ENCODE measurements around the gene ENTPD5.
"Not testable (repeated sequence)": the region's sequence is repeated elsewhere in the genome, so short reads cannot be mapped to it uniquely, and the experiment has no call there.

ENTPD5 gene

GRCh38 chr14:73998726-73999125, 20.4 kb downstream of the ENTPD5 start:
- DNase-seq: no peak

- no peak for DNase-seq
These were observed 21.1 kb downstream of the ENTPD5 start for GRCh38 chr14:73997944-73998447.

- no peak for DNase-seq
These were observed 21.8 kb downstream of the ENTPD5 start for GRCh38 chr14:73997108-73997943.

GRCh38 chr14:73996731-73997107, 22.4 kb downstream of the ENTPD5 start:
- DNase-seq: no peak

GRCh38 chr14:73995977-73996378, 23.1 kb downstream of the ENTPD5 start:
- no peak for DNase-seq

- not testable (repeated sequence) for DNase-seq
These were observed 24.2 kb downstream of the ENTPD5 start for GRCh38 chr14:73994926-73995325.

- DNase-seq: no peak
These were observed 28.0 kb downstream of the ENTPD5 start for GRCh38 chr14:73991092-73991491.

GRCh38 chr14:73988656-73989055, 30.4 kb downstream of the ENTPD5 start:
- not testable (repeated sequence) for DNase-seq

GRCh38 chr14:73988065-73988464, 31.0 kb downstream of the ENTPD5 start:
- DNase-seq: no peak

- DNase-seq: no peak
These were observed 41.2 kb downstream of the ENTPD5 start for GRCh38 chr14:73977896-73978295.

- no peak for DNase-seq
These were observed 43.0 kb downstream of the ENTPD5 start for GRCh38 chr14:73976125-73976524.

GRCh38 chr14:73973497-73973896, 45.6 kb downstream of the ENTPD5 start:
- no peak for DNase-seq

- no peak for DNase-seq
These were observed 50.2 kb downstream of the ENTPD5 start for GRCh38 chr14:73968885-73969284.

GRCh38 chr14:73965216-73965615, 53.9 kb downstream of the ENTPD5 start:
- no peak for DNase-seq

- DNase-seq: no peak
These were observed 57.9 kb downstream of the ENTPD5 start for GRCh38 chr14:73961192-73961591.

GRCh38 chr14:73958591-73958990, 60.5 kb downstream of the ENTPD5 start:
- DNase-seq: no peak

GRCh38 chr14:73955674-73956073, 63.4 kb downstream of the ENTPD5 start:
- DNase-seq: no peak

- DNase-seq: no peak
These were observed 65.4 kb downstream of the ENTPD5 start for GRCh38 chr14:73953731-73954130.

GRCh38 chr14:73949752-73950734, 69.0 kb downstream of the ENTPD5 start, which contains the start of the genes COQ6 and FAM161B:
Gene COQ6 (plus strand): TSS chr14:73950302. CDS start chr14:73950333, 31 bp downstream.
Gene FAM161B (minus strand): TSS chr14:73950094. CDS start chr14:73950026, 68 bp downstream.
- peak; percentile 98 for DNase-seq

- no peak for DNase-seq
These were observed 73.9 kb downstream of the ENTPD5 start for GRCh38 chr14:73945159-73945670.

GRCh38 chr14:73944432-73945158, 74.5 kb downstream of the ENTPD5 start:
- DNase-seq: no peak

GRCh38 chr14:73943083-73943482, 76.0 kb downstream of the ENTPD5 start:
- DNase-seq: no peak
